Loucy (cell line): ENCODE data around the gene IRF2.

ENCODE experiments used
- H2AFZ ChIP-seq: fragments of 200-600 bp; sonication (generic); 2 replicates; pipeline ENCODE4 v1.6.0; 2016; ENCODE audit warnings: antibody characterized with exemption, mild to moderate bottlenecking, low read length, moderate library complexity
- H3F3A ChIP-seq: fragments of 200-600 bp; 2 replicates; pipeline ENCODE4 v1.6.0; 2016; ENCODE audit warnings: antibody characterized with exemption, low read depth, mild to moderate bottlenecking
- H3K27me3 ChIP-seq: fragments of 200-600 bp; sonication (generic); 2 replicates; pipeline ENCODE4 v1.6.1; 2014; ENCODE audit warnings: low read length, mild to moderate bottlenecking; ENCODE audit not compliant: insufficient read depth, poor library complexity, severe bottlenecking
- H3K36me3 ChIP-seq: fragments of 200-600 bp; sonication (generic); 2 replicates; pipeline ENCODE4 v1.6.1; 2016; ENCODE audit warnings: low read length; ENCODE audit not compliant: insufficient read depth
- H3K4me1 ChIP-seq: fragments of 200-600 bp; sonication (generic); 2 replicates; pipeline ENCODE4 v1.5.1; 2014; ENCODE audit warnings: low read length, mild to moderate bottlenecking; ENCODE audit not compliant: insufficient read depth, poor library complexity, severe bottlenecking
- H3K4me2 ChIP-seq: fragments of 200-600 bp; sonication (generic); 2 replicates; pipeline ENCODE4 v1.6.0; 2014; ENCODE audit warnings: antibody characterized with exemption, low read length, low read depth, mild to moderate bottlenecking; ENCODE audit not compliant: poor library complexity, severe bottlenecking
- H3K4me3 ChIP-seq: fragments of 200-600 bp; sonication (generic); 2 replicates; pipeline ENCODE4 v1.5.1; 2014; ENCODE audit warnings: low read length, mild to moderate bottlenecking, mixed read lengths; ENCODE audit not compliant: poor library complexity, severe bottlenecking
- H3K79me2 ChIP-seq: fragments of 200-600 bp; sonication (generic); 2 replicates; pipeline ENCODE4 v1.6.1; 2014; ENCODE audit warnings: low read length; ENCODE audit not compliant: insufficient read depth
- H3K9ac ChIP-seq: fragments of 200-600 bp; sonication (generic); 2 replicates; pipeline ENCODE4 v1.6.0; 2014; ENCODE audit warnings: mild to moderate bottlenecking, low read depth, low read length, moderate library complexity; ENCODE audit not compliant: poor library complexity, severe bottlenecking
- H3K9me2 ChIP-seq: fragments of 200-600 bp; sonication (generic); replicated peaks from 2 replicates; pipeline ENCODE4 v1.6.1; 2016; ENCODE audit warnings: low read depth, low read length, mixed read lengths
- H3K9me3 ChIP-seq: fragments of 200-600 bp; sonication (generic); 2 replicates; pipeline ENCODE4 v1.6.1; 2014; ENCODE audit warnings: mild to moderate bottlenecking, antibody characterized with exemption, low read length, low read depth; ENCODE audit not compliant: insufficient read depth
- H4K20me1 ChIP-seq: fragments of 200-600 bp; sonication (generic); 2 replicates; pipeline ENCODE4 v1.6.0; 2014; ENCODE audit warnings: antibody characterized with exemption, low read length, mild to moderate bottlenecking; ENCODE audit not compliant: insufficient read depth, poor library complexity, severe bottlenecking
- EZH2phosphoT487 ChIP-seq: fragments of 200-600 bp; IDR thresholded peaks from 2 replicates; pipeline ENCODE4 v1.6.1; 2018; ENCODE audit warnings: antibody characterized with exemption, mild to moderate bottlenecking, moderate library complexity, borderline replicate concordance
- TF ChIP-seq, protein P1 (sequence below): fragments of 200-600 bp; sonication (generic); conservative IDR thresholded peaks from 2 replicates; pipeline ENCODE4 v1.5.1; 2014; ENCODE audit warnings: mild to moderate bottlenecking, antibody characterized with exemption, low read length

The IRF2 gene

DNA sequence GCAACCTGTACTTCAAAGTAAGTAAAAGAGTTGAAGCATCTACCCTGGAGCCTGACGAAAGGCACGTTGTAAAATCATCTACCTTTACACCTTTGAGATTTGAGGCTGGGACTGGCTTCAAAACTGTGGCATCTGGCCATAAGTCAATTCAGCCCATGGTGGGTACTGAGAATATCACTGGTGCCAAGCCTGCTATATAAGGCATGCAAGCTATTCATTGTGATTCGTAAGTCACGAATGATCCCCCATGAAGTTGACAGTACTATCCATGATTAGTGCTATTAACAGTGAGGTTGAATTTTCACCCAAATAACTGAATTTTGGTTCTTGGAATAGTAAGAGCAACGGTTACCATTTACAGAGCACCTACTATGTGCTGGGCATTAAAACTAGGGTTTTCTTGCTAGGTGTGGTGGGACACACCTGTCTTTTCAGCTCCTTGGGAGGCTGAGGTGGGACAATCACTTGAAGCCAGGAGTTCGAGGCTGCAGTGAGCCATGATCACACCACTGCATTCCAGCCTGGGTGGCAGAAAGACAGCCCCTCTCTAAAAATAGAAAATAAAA lies 39.8 kb downstream of the IRF2 start:
- TF ChIP-seq, protein P1, sequence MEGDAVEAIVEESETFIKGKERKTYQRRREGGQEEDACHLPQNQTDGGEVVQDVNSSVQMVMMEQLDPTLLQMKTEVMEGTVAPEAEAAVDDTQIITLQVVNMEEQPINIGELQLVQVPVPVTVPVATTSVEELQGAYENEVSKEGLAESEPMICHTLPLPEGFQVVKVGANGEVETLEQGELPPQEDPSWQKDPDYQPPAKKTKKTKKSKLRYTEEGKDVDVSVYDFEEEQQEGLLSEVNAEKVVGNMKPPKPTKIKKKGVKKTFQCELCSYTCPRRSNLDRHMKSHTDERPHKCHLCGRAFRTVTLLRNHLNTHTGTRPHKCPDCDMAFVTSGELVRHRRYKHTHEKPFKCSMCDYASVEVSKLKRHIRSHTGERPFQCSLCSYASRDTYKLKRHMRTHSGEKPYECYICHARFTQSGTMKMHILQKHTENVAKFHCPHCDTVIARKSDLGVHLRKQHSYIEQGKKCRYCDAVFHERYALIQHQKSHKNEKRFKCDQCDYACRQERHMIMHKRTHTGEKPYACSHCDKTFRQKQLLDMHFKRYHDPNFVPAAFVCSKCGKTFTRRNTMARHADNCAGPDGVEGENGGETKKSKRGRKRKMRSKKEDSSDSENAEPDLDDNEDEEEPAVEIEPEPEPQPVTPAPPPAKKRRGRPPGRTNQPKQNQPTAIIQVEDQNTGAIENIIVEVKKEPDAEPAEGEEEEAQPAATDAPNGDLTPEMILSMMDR: no peak
- TF ChIP-seq EZH2phosphoT487: no peak
- no peak overlapping the region for H3K4me3 ChIP-seq
- H3K4me2 ChIP-seq: no peak overlapping the region
- H3F3A ChIP-seq: no peaks in the 10 kb centered on the region
- no peak overlapping the region for H2AFZ ChIP-seq
- H3K4me1 ChIP-seq: peaks cover 10% of the 10 kb centered on the region
- no peaks in the 10 kb centered on the region for H4K20me1 ChIP-seq
- no peaks in the 10 kb centered on the region for H3K27me3 ChIP-seq
- no peaks in the 10 kb centered on the region for H3K36me3 ChIP-seq
- no peaks in the 10 kb centered on the region for H3K9me2 ChIP-seq
- no peak overlapping the region for H3K9ac ChIP-seq
- H3K9me3 ChIP-seq: no peaks in the 10 kb centered on the region
- peaks cover 65% of the 10 kb centered on the region for H3K79me2 ChIP-seq

DNA sequence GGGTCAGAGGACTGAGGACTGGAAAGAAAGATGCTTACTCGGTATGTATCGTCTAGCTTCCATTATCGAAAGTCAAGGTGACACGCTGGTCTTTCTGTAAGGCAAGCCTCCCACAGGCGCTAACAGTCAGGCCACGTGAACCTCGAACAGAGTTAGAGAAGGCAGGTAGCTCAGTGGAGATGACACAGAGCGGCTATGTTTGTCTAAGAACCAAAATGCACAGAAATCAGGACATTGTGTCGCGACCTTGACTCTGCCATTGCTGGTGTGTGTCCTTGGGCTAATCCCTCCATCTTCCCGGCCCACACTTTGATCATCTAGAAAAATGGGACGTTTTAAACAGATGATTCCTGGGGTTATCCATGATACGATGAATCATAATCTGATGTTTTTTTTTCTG lies 40.3 kb downstream of the IRF2 start:
- Histone ChIP-seq H3K36me3 (no peaks in the 10 kb centered on the region), H3F3A (no peaks in the 10 kb centered on the region), H3K4me3 (no peak overlapping the region), H3K4me1 (peaks cover 10% of the 10 kb centered on the region), H2AFZ (no peak overlapping the region), H3K9me2 (no peaks in the 10 kb centered on the region), H3K27me3 (no peaks in the 10 kb centered on the region), H4K20me1 (no peaks in the 10 kb centered on the region), H3K4me2 (no peak overlapping the region), H3K9me3 (no peaks in the 10 kb centered on the region), H3K9ac (no peak overlapping the region), H3K79me2 (peaks cover 63% of the 10 kb centered on the region)
- TF ChIP-seq, protein P1: no peak
- TF ChIP-seq EZH2phosphoT487: no peak

DNA sequence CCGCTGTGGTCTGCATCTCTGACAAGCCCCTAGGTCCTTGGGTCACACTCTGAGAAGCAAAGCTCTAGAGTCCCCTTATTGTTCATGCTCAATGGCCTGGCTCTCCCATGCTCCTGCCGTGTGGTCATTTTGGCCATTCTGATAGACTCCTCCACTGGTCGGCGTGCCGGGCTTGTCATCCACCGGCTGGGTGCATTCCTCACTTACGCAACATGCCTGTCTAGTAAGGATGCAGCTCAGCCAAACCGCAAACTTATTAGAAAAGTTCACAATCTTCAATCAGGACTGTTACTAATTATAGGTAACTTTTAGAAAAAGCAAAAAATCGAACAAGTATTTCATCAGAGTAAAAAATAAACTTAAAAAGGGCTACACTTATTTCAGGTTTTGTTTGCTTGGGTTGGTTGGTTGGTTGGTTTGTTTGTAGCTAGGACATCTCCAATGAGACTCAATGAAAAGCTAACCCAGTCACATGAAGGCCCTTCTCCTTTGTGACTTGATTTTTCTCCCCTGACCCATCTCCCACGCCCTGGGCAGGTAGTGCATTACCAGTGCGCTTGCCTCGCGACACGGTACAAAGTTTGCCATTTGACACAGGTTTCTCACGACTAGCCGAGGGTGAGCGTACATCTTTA lies 41.0 kb downstream of the IRF2 start:
- no peaks in the 10 kb centered on the region for H3K9me3 ChIP-seq
- no peaks in the 10 kb centered on the region for H3K9me2 ChIP-seq
- peaks cover 5% of the 10 kb centered on the region; the same call in 1 of the 2 replicates for H3K36me3 ChIP-seq
- no peaks in the 10 kb centered on the region for H3K27me3 ChIP-seq
- peaks cover 10% of the 10 kb centered on the region for H3K4me1 ChIP-seq
- H3K79me2 ChIP-seq: peaks cover 58% of the 10 kb centered on the region
- no peaks in the 10 kb centered on the region for H4K20me1 ChIP-seq
- H3K9ac ChIP-seq: no peak overlapping the region
- TF ChIP-seq, protein P1: no peak
- TF ChIP-seq EZH2phosphoT487: no peak
- no peak overlapping the region for H2AFZ ChIP-seq
- H3K4me2 ChIP-seq: no peak overlapping the region
- H3F3A ChIP-seq: no peaks in the 10 kb centered on the region
- no peak overlapping the region for H3K4me3 ChIP-seq
